HCT116 (cell line): ENCODE measurements around the gene MCCD1. TPM values are rescaled to one million over a fixed set of nuclear protein-coding genes. Genes with fewer than 3 reads are reported as not detected.

ENCODE experiments used
- ATAC-seq: fragments of 200-7000 bp; cut with Tn5 transposase; 2 replicates; pipeline ENCODE4 v1.9.1; 2020; ENCODE audit warnings: mild to moderate bottlenecking, moderate library complexity
- BruUV-seq: library from RNA; stranded (reverse); fragments of 400-500 nt; replicated peaks from 2 replicates; lab custom pipeline; 2021; lab: Mats Ljungman, UMichigan
- CTCF ChIA-PET: fragments of 300-600 bp; sonication (Branson Sonifier 250); formaldehyde crosslinking; loops from one replicate; lab custom pipeline; 2021; ENCODE audit warnings: antibody characterized with exemption; lab: Charles Lee
- POLR2A ChIA-PET: fragments of 300-600, 350-600 bp; sonication (Branson Sonifier 250); formaldehyde crosslinking; loops from one replicate; lab custom pipeline; 2021; ENCODE audit warnings: antibody characterized with exemption; lab: Charles Lee
- RAD21 ChIA-PET, 2 experiments: fragments of 300-600 bp; sonication (Branson Sonifier 250); formaldehyde crosslinking; loops; one replicate each; lab custom pipeline; 2023; ENCODE audit warnings: low total read pairs in 2 of 2; ENCODE audit not compliant: uncharacterized antibody in 2 of 2, unreplicated experiment in 2 of 2, low non-redundant PET in 1 of 2; lab: Charles Lee
- DNase-seq: peaks from one replicate; pipeline ENCODE4 v3.0.0-alpha.2; 2010; ENCODE audit warnings: low read depth, low spot score
- H2AFZ ChIP-seq: fragments of 200-600 bp; shearing (Covaris generic), sonication (generic); 2 replicates; pipeline ENCODE4 v1.6.1; 2017; ENCODE audit warnings: low read depth, mixed run types, mixed read lengths, antibody characterized with exemption, low read length; ENCODE audit not compliant: poor library complexity, severe bottlenecking
- H3K27ac ChIP-seq: 2 replicates; pipeline ENCODE4 v1.5.1; 2012; ENCODE audit warnings: low read depth, low read length
- H3K27me3 ChIP-seq: fragments of 200-600 bp; sonication (generic); 2 replicates; pipeline ENCODE4 v1.6.1; 2016; ENCODE audit warnings: mixed run types, low read length, mixed read lengths; ENCODE audit not compliant: insufficient read depth
- H3K36me3 ChIP-seq, 2 experiments: fragments of 200-500 bp in 1 of 2; fragments of 200-600 bp in 1 of 2; sonication (Bioruptor generic) in 1 of 2; sonication (generic) in 1 of 2; 2 replicates each; pipeline versions ENCODE4 v1.5.1 to v1.6.1; 2014 to 2016; ENCODE audit warnings: low read length in 2 of 2, inconsistent platforms in 1 of 2, mixed read lengths in 1 of 2, mixed run types in 1 of 2; ENCODE audit not compliant: insufficient read depth in 2 of 2, control insufficient read depth in 1 of 2
- H3K4me1 ChIP-seq, 2 experiments: fragments of 200-600 bp in 1 of 2; sonication (generic) in 1 of 2; 2 replicates each; pipeline versions ENCODE4 v1.5.1 to v1.6.1; 2012 to 2017; ENCODE audit warnings: low read length in 2 of 2, inconsistent platforms in 1 of 2, mild to moderate bottlenecking in 1 of 2, mixed read lengths in 1 of 2, mixed run types in 1 of 2, moderate library complexity in 1 of 2; ENCODE audit not compliant: insufficient read depth in 2 of 2, control insufficient read depth in 1 of 2
- H3K4me2 ChIP-seq: fragments of 200-600 bp; sonication (generic); 2 replicates; pipeline ENCODE4 v1.6.1; 2017; ENCODE audit warnings: mixed run types, low read length, mixed read lengths
- H3K4me3 ChIP-seq, 2 experiments: fragments of 200-600 bp in 1 of 2; sonication (generic) in 1 of 2; replicated peaks in 1 of 2; 2 replicates each; pipeline ENCODE4 v1.5.1; 2011 to 2016; ENCODE audit warnings: low read length in 2 of 2, control low read depth in 1 of 2, low read depth in 1 of 2, mild to moderate bottlenecking in 1 of 2, mixed read lengths in 1 of 2, mixed run types in 1 of 2
- H3K79me2 ChIP-seq: fragments of 200-600 bp; sonication (generic); 2 replicates; pipeline ENCODE4 v1.6.1; 2017; ENCODE audit warnings: mild to moderate bottlenecking, mixed run types, low read length, moderate library complexity, mixed read lengths; ENCODE audit not compliant: insufficient read depth
- H3K9ac ChIP-seq: fragments of 200-600 bp; sonication (generic); 2 replicates; pipeline ENCODE4 v1.6.1; 2016; ENCODE audit warnings: low read length, mixed read lengths
- H3K9me2 ChIP-seq: fragments of 200-600 bp; sonication (generic), shearing (Covaris generic); 2 replicates; pipeline ENCODE4 v1.6.1; 2017; ENCODE audit warnings: mixed run types, mild to moderate bottlenecking, moderate library complexity; ENCODE audit not compliant: insufficient read depth
- H3K9me3 ChIP-seq, 2 experiments: fragments of 200-500 bp in 1 of 2; fragments of 200-600 bp in 1 of 2; sonication (Bioruptor generic) in 1 of 2; sonication (generic) in 1 of 2; 2 replicates each; pipeline ENCODE4 v1.6.1; 2014 to 2017; ENCODE audit warnings: low read length in 2 of 2, mixed read lengths in 2 of 2, inconsistent platforms in 1 of 2, low read depth in 1 of 2, mild to moderate bottlenecking in 1 of 2, mixed run types in 1 of 2, moderate library complexity in 1 of 2; ENCODE audit not compliant: control insufficient read depth in 1 of 2, insufficient read depth in 1 of 2
- H4K20me1 ChIP-seq: fragments of 200-600 bp; sonication (generic), shearing (Covaris generic); 2 replicates; pipeline ENCODE4 v1.6.1; 2017; ENCODE audit warnings: mixed run types, mild to moderate bottlenecking, moderate library complexity; ENCODE audit not compliant: insufficient read depth
- CBX3 ChIP-seq: IDR thresholded peaks from 2 replicates; pipeline ENCODE4 v1.6.1; 2012; ENCODE audit warnings: low read depth
- EZH2phosphoT487 ChIP-seq: fragments of 200-600 bp; IDR thresholded peaks from 2 replicates; pipeline ENCODE4 v1.6.1; 2018; ENCODE audit warnings: antibody characterized with exemption, borderline replicate concordance
- JUND ChIP-seq: IDR thresholded peaks from 2 replicates; pipeline ENCODE4 v1.6.1; 2012
- POLR2AphosphoS5 ChIP-seq: IDR thresholded peaks from 2 replicates; pipeline ENCODE4 v1.6.1; 2011; ENCODE audit warnings: mild to moderate bottlenecking, low read depth, low read length, moderate library complexity
- RAD21 ChIP-seq: IDR thresholded peaks from 2 replicates; pipeline ENCODE4 v1.6.1; 2012; ENCODE audit warnings: low read depth, mild to moderate bottlenecking
- SIN3A ChIP-seq: IDR thresholded peaks from 2 replicates; pipeline ENCODE4 v1.6.1; 2012; ENCODE audit warnings: low read depth
- SP1 ChIP-seq: IDR thresholded peaks from 2 replicates; pipeline ENCODE4 v1.6.1; 2012; ENCODE audit warnings: low read depth
- SRF ChIP-seq: IDR thresholded peaks from 2 replicates; pipeline ENCODE4 v1.6.1; 2012; ENCODE audit warnings: low read depth
- TCF7L2 ChIP-seq: IDR thresholded peaks from 2 replicates; pipeline ENCODE4 v1.7.0; 2011; ENCODE audit warnings: borderline replicate concordance, inconsistent platforms; ENCODE audit not compliant: insufficient read depth, insufficient read length; ENCODE audit errors: extremely low read depth
- ZFX ChIP-seq: fragments of 450-650 bp; IDR thresholded peaks from 2 replicates; pipeline ENCODE4 v1.6.1; 2017
- intact Hi-C: fragments of 100-400 bp; cut with micrococcal nuclease; formaldehyde crosslinking; loops from 2 replicates; pipeline ENCODE4 v1.10.0; 2022
- total RNA-seq: library from RNA; stranded (reverse); gene quantifications from one replicate; pipeline ENCODE4 v1.2.1, GENCODE V29; 2021; ENCODE audit not compliant: unreplicated experiment
- TF ChIP-seq, protein P1 (sequence below), 3 experiments: fragments of 200-600 bp in 1 of 3; sonication (generic) in 1 of 3; IDR thresholded peaks in 2 of 3; conservative IDR thresholded peaks in 1 of 3; 2 replicates each; pipeline ENCODE4 v1.5.1; 2012 to 2017; ENCODE audit warnings: low read depth in 2 of 3, low read length in 2 of 3, antibody characterized with exemption in 1 of 3, borderline replicate concordance in 1 of 3, control low read depth in 1 of 3, mild to moderate bottlenecking in 1 of 3, mixed read lengths in 1 of 3, mixed run types in 1 of 3, moderate library complexity in 1 of 3; ENCODE audit not compliant: insufficient read depth in 1 of 3
- TF ChIP-seq, protein P2 (sequence below): IDR thresholded peaks from 2 replicates; pipeline ENCODE4 v1.6.1; 2011; ENCODE audit warnings: mild to moderate bottlenecking, low read length, moderate library complexity; ENCODE audit not compliant: insufficient replicate concordance; ENCODE audit errors: extremely low read depth
- TF ChIP-seq, protein P3 (sequence below): IDR thresholded peaks from 2 replicates; pipeline ENCODE4 v1.6.1; 2012; ENCODE audit warnings: low read depth

The MCCD1 gene
- total RNA-seq, 1 experiment from 2014 or later, result not detected

DNA sequence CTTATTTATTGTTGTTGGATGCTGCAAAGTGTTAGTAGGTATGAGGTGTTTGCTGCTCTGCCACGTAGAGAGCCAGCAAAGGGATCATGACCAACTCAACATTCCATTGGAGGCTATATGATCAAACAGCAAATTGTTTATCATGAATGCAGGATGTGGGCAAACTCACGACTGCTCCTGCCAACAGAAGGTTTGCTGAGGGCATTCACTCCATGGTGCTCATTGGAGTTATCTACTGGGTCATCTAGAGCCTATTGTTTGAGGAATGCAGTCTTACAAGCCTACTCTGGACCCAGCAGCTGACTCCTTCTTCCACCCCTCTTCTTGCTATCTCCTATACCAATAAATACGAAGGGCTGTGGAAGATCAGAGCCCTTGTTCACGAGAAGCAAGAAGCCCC is 18.8 kb upstream of the MCCD1 start (continued):
- TF ChIP-seq, protein P1, sequence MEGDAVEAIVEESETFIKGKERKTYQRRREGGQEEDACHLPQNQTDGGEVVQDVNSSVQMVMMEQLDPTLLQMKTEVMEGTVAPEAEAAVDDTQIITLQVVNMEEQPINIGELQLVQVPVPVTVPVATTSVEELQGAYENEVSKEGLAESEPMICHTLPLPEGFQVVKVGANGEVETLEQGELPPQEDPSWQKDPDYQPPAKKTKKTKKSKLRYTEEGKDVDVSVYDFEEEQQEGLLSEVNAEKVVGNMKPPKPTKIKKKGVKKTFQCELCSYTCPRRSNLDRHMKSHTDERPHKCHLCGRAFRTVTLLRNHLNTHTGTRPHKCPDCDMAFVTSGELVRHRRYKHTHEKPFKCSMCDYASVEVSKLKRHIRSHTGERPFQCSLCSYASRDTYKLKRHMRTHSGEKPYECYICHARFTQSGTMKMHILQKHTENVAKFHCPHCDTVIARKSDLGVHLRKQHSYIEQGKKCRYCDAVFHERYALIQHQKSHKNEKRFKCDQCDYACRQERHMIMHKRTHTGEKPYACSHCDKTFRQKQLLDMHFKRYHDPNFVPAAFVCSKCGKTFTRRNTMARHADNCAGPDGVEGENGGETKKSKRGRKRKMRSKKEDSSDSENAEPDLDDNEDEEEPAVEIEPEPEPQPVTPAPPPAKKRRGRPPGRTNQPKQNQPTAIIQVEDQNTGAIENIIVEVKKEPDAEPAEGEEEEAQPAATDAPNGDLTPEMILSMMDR (IDR thresholded peaks at IDR 0.05 in 2 of 3, conservative IDR thresholded peaks at IDR 0.05 in 1 of 3; ENCODE audit: borderline replicate concordance in 1 of 3, insufficient read depth in 1 of 3, low read depth in 2 of 3, low read length in 2 of 3), result no peak

GRCh38 chr6:31513456-31514165 is 15.2 kb upstream of the MCCD1 start:
- intact Hi-C loops, result no loop called here
- Histone ChIP-seq H3K9me2 (no peaks in the 10 kb centered on the region), H2AFZ (no peak overlapping the region), H4K20me1 (no peaks in the 10 kb centered on the region), H3K27ac (no peak overlapping the region), H3K36me3 (peaks cover 3 to 5% of the 10 kb centered on the region in 2 experiments; a peak in 3 of 4 replicates), H3K9me3 (no peaks in the 10 kb centered on the region), H3K27me3 (no peaks in the 10 kb centered on the region), H3K4me2 (no peak overlapping the region), H3K9ac (no peak overlapping the region), H3K4me3 (no peak overlapping the region), H3K4me1 (peaks cover 0 to 8% of the 10 kb centered on the region in 2 experiments; a peak in 1 of 4 replicates), H3K79me2 (no peaks in the 10 kb centered on the region)
- ATAC-seq (no peak), DNase-seq (no peak)
- no TSS peak for BruUV-seq
- RAD21 ChIA-PET, result no interaction called here
- POLR2A ChIA-PET, result interaction anchor here (1.0 kb wide), 1 partner anchor 152 kb away, joined by 8 read pairs; the partner anchor contains the start of gene CSNK2B
- CTCF ChIA-PET, result no interaction called here
- no peak for TF ChIP-seq EZH2phosphoT487
- TF ChIP-seq JUND, result no peak
- no peak for TF ChIP-seq SP1
- TF ChIP-seq POLR2AphosphoS5, result no peak
- no peak for TF ChIP-seq SIN3A
- no peak for TF ChIP-seq CBX3
- TF ChIP-seq ZFX, result no peak
- TF ChIP-seq TCF7L2, result no peak
- TF ChIP-seq, protein P1 (IDR thresholded peaks at IDR 0.05 in 2 of 3, conservative IDR thresholded peaks at IDR 0.05 in 1 of 3; ENCODE audit: borderline replicate concordance in 1 of 3, insufficient read depth in 1 of 3, low read depth in 2 of 3, low read length in 2 of 3), result no peak
- TF ChIP-seq, protein P2, sequence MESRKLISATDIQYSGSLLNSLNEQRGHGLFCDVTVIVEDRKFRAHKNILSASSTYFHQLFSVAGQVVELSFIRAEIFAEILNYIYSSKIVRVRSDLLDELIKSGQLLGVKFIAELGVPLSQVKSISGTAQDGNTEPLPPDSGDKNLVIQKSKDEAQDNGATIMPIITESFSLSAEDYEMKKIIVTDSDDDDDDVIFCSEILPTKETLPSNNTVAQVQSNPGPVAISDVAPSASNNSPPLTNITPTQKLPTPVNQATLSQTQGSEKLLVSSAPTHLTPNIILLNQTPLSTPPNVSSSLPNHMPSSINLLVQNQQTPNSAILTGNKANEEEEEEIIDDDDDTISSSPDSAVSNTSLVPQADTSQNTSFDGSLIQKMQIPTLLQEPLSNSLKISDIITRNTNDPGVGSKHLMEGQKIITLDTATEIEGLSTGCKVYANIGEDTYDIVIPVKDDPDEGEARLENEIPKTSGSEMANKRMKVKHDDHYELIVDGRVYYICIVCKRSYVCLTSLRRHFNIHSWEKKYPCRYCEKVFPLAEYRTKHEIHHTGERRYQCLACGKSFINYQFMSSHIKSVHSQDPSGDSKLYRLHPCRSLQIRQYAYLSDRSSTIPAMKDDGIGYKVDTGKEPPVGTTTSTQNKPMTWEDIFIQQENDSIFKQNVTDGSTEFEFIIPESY, result no peak
- no peak for TF ChIP-seq SRF
- no peak for TF ChIP-seq RAD21
- TF ChIP-seq, protein P3, sequence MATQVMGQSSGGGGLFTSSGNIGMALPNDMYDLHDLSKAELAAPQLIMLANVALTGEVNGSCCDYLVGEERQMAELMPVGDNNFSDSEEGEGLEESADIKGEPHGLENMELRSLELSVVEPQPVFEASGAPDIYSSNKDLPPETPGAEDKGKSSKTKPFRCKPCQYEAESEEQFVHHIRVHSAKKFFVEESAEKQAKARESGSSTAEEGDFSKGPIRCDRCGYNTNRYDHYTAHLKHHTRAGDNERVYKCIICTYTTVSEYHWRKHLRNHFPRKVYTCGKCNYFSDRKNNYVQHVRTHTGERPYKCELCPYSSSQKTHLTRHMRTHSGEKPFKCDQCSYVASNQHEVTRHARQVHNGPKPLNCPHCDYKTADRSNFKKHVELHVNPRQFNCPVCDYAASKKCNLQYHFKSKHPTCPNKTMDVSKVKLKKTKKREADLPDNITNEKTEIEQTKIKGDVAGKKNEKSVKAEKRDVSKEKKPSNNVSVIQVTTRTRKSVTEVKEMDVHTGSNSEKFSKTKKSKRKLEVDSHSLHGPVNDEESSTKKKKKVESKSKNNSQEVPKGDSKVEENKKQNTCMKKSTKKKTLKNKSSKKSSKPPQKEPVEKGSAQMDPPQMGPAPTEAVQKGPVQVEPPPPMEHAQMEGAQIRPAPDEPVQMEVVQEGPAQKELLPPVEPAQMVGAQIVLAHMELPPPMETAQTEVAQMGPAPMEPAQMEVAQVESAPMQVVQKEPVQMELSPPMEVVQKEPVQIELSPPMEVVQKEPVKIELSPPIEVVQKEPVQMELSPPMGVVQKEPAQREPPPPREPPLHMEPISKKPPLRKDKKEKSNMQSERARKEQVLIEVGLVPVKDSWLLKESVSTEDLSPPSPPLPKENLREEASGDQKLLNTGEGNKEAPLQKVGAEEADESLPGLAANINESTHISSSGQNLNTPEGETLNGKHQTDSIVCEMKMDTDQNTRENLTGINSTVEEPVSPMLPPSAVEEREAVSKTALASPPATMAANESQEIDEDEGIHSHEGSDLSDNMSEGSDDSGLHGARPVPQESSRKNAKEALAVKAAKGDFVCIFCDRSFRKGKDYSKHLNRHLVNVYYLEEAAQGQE, result no peak
